H1 (cell line): ENCODE data around the gene TTI1. TPM values are rescaled to one million over a fixed set of nuclear protein-coding genes. Genes with fewer than 3 reads are reported as not detected.

Experiments used
- CTCF ChIA-PET: fragments of 300-600 bp; sonication (Branson Sonifier 250); formaldehyde crosslinking; loops from one replicate; lab custom pipeline; 2021; ENCODE audit not compliant: partially characterized antibody; lab: Charles Lee
- POLR2A ChIA-PET: fragments of 300-600 bp; sonication (Branson Sonifier 250); formaldehyde crosslinking; loops from one replicate; lab custom pipeline; 2021; ENCODE audit warnings: inconsistent platforms; ENCODE audit not compliant: partially characterized antibody; lab: Charles Lee
- DNase-seq, 2 experiments: peaks; one replicate each; pipeline versions ENCODE4 v3.0.0 to v3.0.0-alpha.2; 2010 to 2022; ENCODE audit warnings: low spot score in 2 of 2, low read depth in 1 of 2, mixed read lengths in 1 of 2
- FAIRE-seq: peaks from 2 replicates; lab custom pipeline; 2011; peaks lifted over from hg19 to GRCh38; lab: Jason Lieb, UNC
- H2AFZ ChIP-seq: 2 replicates; pipeline ENCODE4 v1.8.1; 2012; ENCODE audit warnings: low read length, inconsistent platforms
- H2AK5ac ChIP-seq: 2 replicates; pipeline ENCODE4 v1.6.1; 2013; ENCODE audit warnings: low read depth, low read length
- H2BK120ac ChIP-seq: replicated peaks from 2 replicates; pipeline ENCODE3; 2013; ENCODE audit warnings: low read depth, low read length, inconsistent platforms
- H2BK12ac ChIP-seq: 2 replicates; pipeline ENCODE4 v1.6.1; 2013; ENCODE audit warnings: low read depth, low read length
- H2BK15ac ChIP-seq: 2 replicates; pipeline ENCODE4 v1.6.1; 2013; ENCODE audit warnings: low read length
- H2BK20ac ChIP-seq: 2 replicates; pipeline ENCODE4 v1.6.1; 2013; ENCODE audit warnings: low read length
- H2BK5ac ChIP-seq: 2 replicates; pipeline ENCODE4 v1.6.1; 2013; ENCODE audit warnings: low read depth, low read length
- H3K14ac ChIP-seq: 2 replicates; pipeline ENCODE4 v1.6.1; 2013; ENCODE audit warnings: inconsistent platforms; ENCODE audit not compliant: insufficient read length
- H3K18ac ChIP-seq: 2 replicates; pipeline ENCODE4 v1.6.1; 2013; ENCODE audit warnings: low read length; ENCODE audit errors: extremely low read depth
- H3K23ac ChIP-seq: 2 replicates; pipeline ENCODE4 v1.6.1; 2013; ENCODE audit warnings: inconsistent platforms; ENCODE audit not compliant: insufficient read length
- H3K23me2 ChIP-seq: 2 replicates; pipeline ENCODE4 v1.6.1; 2013; ENCODE audit warnings: low read depth, low read length
- H3K27ac ChIP-seq: 2 replicates; pipeline ENCODE4 v1.6.1; 2011; ENCODE audit warnings: low read depth, low read length, inconsistent platforms
- H3K27me3 ChIP-seq, 4 experiments: replicated peaks in 1 of 4; 1 replicate in 1 of 4; 2 replicates in 3 of 4; pipeline versions ENCODE4 v1.6.1 to v1.8.1; 2011 to 2013; ENCODE audit warnings: low read length in 3 of 4, mild to moderate bottlenecking in 3 of 4, inconsistent platforms in 2 of 4, mixed read lengths in 2 of 4, moderate library complexity in 1 of 4; ENCODE audit not compliant: control insufficient read depth in 3 of 4, insufficient read depth in 3 of 4; ENCODE audit errors: extremely low read depth in 1 of 4
- H3K36me3 ChIP-seq, 4 experiments: 2 replicates each; pipeline versions ENCODE4 v1.6.1 to v1.8.1; 2011 to 2013; ENCODE audit warnings: mild to moderate bottlenecking in 4 of 4, low read length in 3 of 4, moderate library complexity in 2 of 4, control low read depth in 1 of 4, inconsistent platforms in 1 of 4; ENCODE audit not compliant: insufficient read depth in 4 of 4, control insufficient read depth in 2 of 4
- H3K4ac ChIP-seq: replicated peaks from 2 replicates; pipeline ENCODE3; 2013; ENCODE audit warnings: low read length, low read depth, mixed read lengths, inconsistent platforms; ENCODE audit not compliant: insufficient read length
- H3K4me1 ChIP-seq, 4 experiments: replicated peaks in 1 of 4; 1 replicate in 1 of 4; 2 replicates in 3 of 4; pipeline versions ENCODE4 v1.6.1 to v1.8.1; 2011 to 2013; ENCODE audit warnings: low read length in 3 of 4, inconsistent platforms in 2 of 4, mixed read lengths in 1 of 4; ENCODE audit not compliant: insufficient read depth in 4 of 4, control insufficient read depth in 3 of 4
- H3K4me2 ChIP-seq, 2 experiments: 2 replicates each; pipeline versions ENCODE4 v1.6.1 to v1.8.1; 2011 to 2013; ENCODE audit warnings: low read depth in 2 of 2, low read length in 2 of 2, control low read depth in 1 of 2, inconsistent platforms in 1 of 2, mild to moderate bottlenecking in 1 of 2; ENCODE audit not compliant: insufficient read depth in 1 of 2
- H3K4me3 ChIP-seq, 4 experiments: fragments of 200-600, 300-600 bp in 1 of 4; sonication (generic), shearing (Covaris generic), sonication (Bioruptor Twin) in 1 of 4; 2 replicates each; pipeline versions ENCODE4 v1.5.1 to v1.8.1; 2011 to 2016; ENCODE audit warnings: low read length in 4 of 4, low read depth in 3 of 4, control low read depth in 2 of 4, inconsistent platforms in 2 of 4, mild to moderate bottlenecking in 2 of 4, mixed read lengths in 1 of 4, moderate library complexity in 1 of 4; ENCODE audit not compliant: insufficient read depth in 2 of 4; ENCODE audit errors: extremely low read depth in 1 of 4
- H3K56ac ChIP-seq: replicated peaks from 2 replicates; pipeline ENCODE3; 2013; ENCODE audit warnings: low read depth, mild to moderate bottlenecking, mixed read lengths, low read length, inconsistent platforms; ENCODE audit not compliant: insufficient read length
- H3K79me1 ChIP-seq: 2 replicates; pipeline ENCODE4 v1.6.1; 2013; ENCODE audit warnings: low read depth, low read length, control low read depth
- H3K79me2 ChIP-seq, 2 experiments: 2 replicates each; pipeline versions ENCODE4 v1.6.1 to v1.8.1; 2012 to 2013; ENCODE audit warnings: low read length in 2 of 2, mild to moderate bottlenecking in 2 of 2, inconsistent platforms in 1 of 2; ENCODE audit not compliant: insufficient read depth in 2 of 2, control insufficient read depth in 1 of 2
- H3K9ac ChIP-seq, 4 experiments: replicated peaks in 1 of 4; 1 replicate in 1 of 4; 2 replicates in 3 of 4; pipeline versions ENCODE4 v1.6.1 to v1.8.1; 2011 to 2013; ENCODE audit warnings: low read depth in 3 of 4, low read length in 3 of 4, control low read depth in 2 of 4, mild to moderate bottlenecking in 2 of 4, moderate library complexity in 2 of 4, inconsistent platforms in 1 of 4; ENCODE audit errors: extremely low read depth in 1 of 4
- H3K9me3 ChIP-seq, 2 experiments: 2 replicates each; pipeline versions ENCODE4 v1.6.1 to v1.8.1; 2012 to 2013; ENCODE audit warnings: mild to moderate bottlenecking in 2 of 2, moderate library complexity in 2 of 2, control low read depth in 1 of 2, inconsistent platforms in 1 of 2, low read depth in 1 of 2, low read length in 1 of 2, mixed read lengths in 1 of 2; ENCODE audit not compliant: insufficient read depth in 2 of 2
- H4K20me1 ChIP-seq, 2 experiments: replicated peaks in 1 of 2; 2 replicates each; pipeline versions ENCODE3 to v1.8.1; 2011 to 2013; ENCODE audit warnings: inconsistent platforms in 2 of 2, low read length in 2 of 2, mild to moderate bottlenecking in 1 of 2; ENCODE audit not compliant: insufficient read depth in 2 of 2, control insufficient read depth in 1 of 2
- H4K5ac ChIP-seq: 2 replicates; pipeline ENCODE4 v1.6.1; 2013; ENCODE audit warnings: low read length, low read depth, mixed read lengths, inconsistent platforms; ENCODE audit not compliant: insufficient read length
- H4K8ac ChIP-seq: 2 replicates; pipeline ENCODE4 v1.8.0; 2013; ENCODE audit warnings: mild to moderate bottlenecking, moderate library complexity, low read length, inconsistent platforms; ENCODE audit not compliant: insufficient read depth; ENCODE audit errors: extremely low read depth
- H4K91ac ChIP-seq: replicated peaks from 2 replicates; pipeline ENCODE3; 2013; ENCODE audit warnings: low read length, mixed read lengths, inconsistent platforms; ENCODE audit not compliant: insufficient read length
- BACH1 ChIP-seq: IDR thresholded peaks from 2 replicates; pipeline ENCODE4 v1.6.1; 2012; ENCODE audit warnings: low read length, improper control_type of control experiment
- CBX5 ChIP-seq: fragments of 300-800, 300-1000 bp; sonication (generic); IDR thresholded peaks from 2 replicates; pipeline ENCODE4 v1.7.1; 2016; ENCODE audit warnings: antibody characterized with exemption, low read length, low read depth
- CREB1 ChIP-seq: IDR thresholded peaks from 2 replicates; pipeline ENCODE4 v1.6.1; 2012; ENCODE audit warnings: inconsistent platforms
- PHF8 ChIP-seq: fragments of 200-600 bp; sonication (generic); conservative IDR thresholded peaks from 2 replicates; pipeline ENCODE4 v1.7.1; 2012; ENCODE audit warnings: low read depth, mild to moderate bottlenecking, inconsistent platforms, low read length, moderate library complexity
- POLR2A ChIP-seq, 2 experiments: IDR thresholded peaks; 1 replicate in 1 of 2; 2 replicates in 1 of 2; pipeline ENCODE4 v1.6.1; 2011; ENCODE audit warnings: low read depth in 2 of 2, low read length in 2 of 2, mild to moderate bottlenecking in 2 of 2; ENCODE audit errors: control extremely low read depth in 1 of 2
- SP1 ChIP-seq: IDR thresholded peaks from 2 replicates; pipeline ENCODE4 v1.6.1; 2011; ENCODE audit warnings: low read depth, low read length
- SUZ12 ChIP-seq: fragments of 200-600 bp; sonication (generic); IDR thresholded peaks from 2 replicates; pipeline ENCODE4 v1.6.1; 2012; ENCODE audit warnings: mild to moderate bottlenecking, inconsistent platforms, low read length, moderate library complexity, mixed read lengths
- WGBS, 2 experiments: shearing (Covaris generic) in 1 of 2; methylation state at CpG; one replicate each; pipeline versions ENCODE4 v1.1.6 to v1.1.7; 2013 to 2015; ENCODE audit warnings: low lambda C conversion rate in 2 of 2, mixed read lengths in 2 of 2, inconsistent platforms in 1 of 2, low coverage in 1 of 2, missing lambda C conversion rate in 1 of 2; ENCODE audit not compliant: insufficient replicate concordance in 2 of 2, insufficient coverage in 1 of 2, insufficient read length in 1 of 2; ENCODE audit errors: extremely low coverage in 1 of 2, missing lambda C conversion rate in 1 of 2; 5-methylcytosine and 5-hydroxymethylcytosine counted together
- polyA plus RNA-seq, 7 experiments: library from polyadenylated mRNA; depleted of rRNA in 3 of 7; stranded (reverse) in 5 of 7; unstranded in 2 of 7; fragments of >200 nt in 5 of 7; fragments of 200-250 nt in 2 of 7; gene quantifications; 1 replicate in 5 of 7; 2 replicates in 1 of 7; 4 replicates in 1 of 7; pipeline versions ENCODE4 v1.2.1 to v1.2.3, GENCODE V29; 2011 to 2013; ENCODE audit warnings: missing spikeins in 2 of 7, mixed read lengths in 2 of 7
- total RNA-seq: library from RNA; stranded (reverse); fragmentation: NEBNext Ultra II Directional; extraction: Animal tissue kit (Norgen Biotek cat#: 25700); gene quantifications from 2 replicates; pipeline ENCODE4 v1.2.1, GENCODE V29; 2021
- TF ChIP-seq, protein P1 (sequence below): IDR thresholded peaks from 2 replicates; pipeline ENCODE4 v1.6.1; 2012; ENCODE audit warnings: inconsistent platforms

TTI1 gene
- total and polyA plus RNA-seq, 2 of the 8 experiments (the other 6 are each of a cell fraction or from before 2014, with no cell fraction given) = 34.1 to 47.0 TPM

- 88% methylated on average over 1 of the region's 1 CpG; no CpG with 5 or more reads in 1 of the 2 experiments for WGBS, 2 experiments
- Histone ChIP-seq H2BK120ac (no peak overlapping the region), H2BK20ac (no peak overlapping the region), H3K4me2 (no peak overlapping the region), H3K27me3 (no peaks in the 10 kb centered on the region), H3K79me2 (peaks cover 8 to 73% of the 10 kb centered on the region in 2 experiments), H2BK5ac (no peak overlapping the region), H3K18ac (no peak overlapping the region), H4K8ac (no peak overlapping the region), H3K23ac (no peak overlapping the region), H3K14ac (no peak overlapping the region), H3K56ac (no peak overlapping the region), H2BK12ac (no peak overlapping the region), H3K9me3 (no peaks in the 10 kb centered on the region), H4K5ac (no peak overlapping the region), H2BK15ac (no peak overlapping the region), H3K4me3 (no peak overlapping the region), H3K36me3 (peaks cover 6 to 36% (median 18%) of the 10 kb centered on the region in 4 experiments), H4K20me1 (peaks cover 3% of the 10 kb centered on the region in 2 experiments), H3K23me2 (no peaks in the 10 kb centered on the region), H2AFZ (no peak overlapping the region), H3K4me1 (no peaks in the 10 kb centered on the region), H2AK5ac (no peak overlapping the region), H3K4ac (no peak overlapping the region), H4K91ac (no peak overlapping the region), H3K9ac (no peak overlapping the region), H3K27ac (no peak overlapping the region), H3K79me1 (peaks cover 2% of the 10 kb centered on the region; the same call in 1 of the 2 replicates)
- TF ChIP-seq CREB1 (no peak), CBX5 (no peak), SUZ12 (no peak), BACH1 (no peak), PHF8 (no peak), POLR2A (IDR thresholded peaks at IDR 0.05; ENCODE audit: control extremely low read depth in 1 of 2, low read depth in 2 of 2, low read length in 2 of 2) (no peak), SP1 (no peak)
- TF ChIP-seq, protein P1, sequence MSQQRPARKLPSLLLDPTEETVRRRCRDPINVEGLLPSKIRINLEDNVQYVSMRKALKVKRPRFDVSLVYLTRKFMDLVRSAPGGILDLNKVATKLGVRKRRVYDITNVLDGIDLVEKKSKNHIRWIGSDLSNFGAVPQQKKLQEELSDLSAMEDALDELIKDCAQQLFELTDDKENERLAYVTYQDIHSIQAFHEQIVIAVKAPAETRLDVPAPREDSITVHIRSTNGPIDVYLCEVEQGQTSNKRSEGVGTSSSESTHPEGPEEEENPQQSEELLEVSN = no peak
- POLR2A ChIA-PET = interaction anchor here (1.8 kb wide), 1 partner anchor 12 kb away, joined by 5 read pairs; no protein-coding TSS in a partner anchor
- DNase-seq (no peak), FAIRE-seq (no peak)
- CTCF ChIA-PET = no interaction called here
Observed at GRCh38 chr20:38040276-38040675, 7.0 kb upstream of the TTI1 start.
